CD8-positive, alpha-beta memory T cell (primary cell): ENCODE results near the gene FREM1. TPM values are rescaled to one million over a fixed set of nuclear protein-coding genes. Genes with fewer than 3 reads are reported as not detected.

Experiments used
- CTCF ChIA-PET: fragments of 350-600 bp; sonication (Branson Sonifier 250); formaldehyde crosslinking; loops from one replicate; lab custom pipeline; 2021; ENCODE audit warnings: antibody characterized with exemption; lab: Charles Lee
- POLR2A ChIA-PET: fragments of 350-600 bp; sonication (Branson Sonifier 250); formaldehyde crosslinking; loops from one replicate; lab custom pipeline; 2021; ENCODE audit warnings: antibody characterized with exemption; lab: Charles Lee
- DNase-seq, 5 donors: peaks; one replicate each; pipeline versions ENCODE4 v3.0.0 to v3.0.0-alpha.2; 2020 to 2022; ENCODE audit warnings: mixed read lengths in 1 of 5
- H3K27ac ChIP-seq: one replicate; pipeline ENCODE4 v1.7.0; 2013; ENCODE audit warnings: low read depth, mild to moderate bottlenecking, low read length, moderate library complexity
- H3K27me3 ChIP-seq: 2 replicates; pipeline ENCODE4 v1.7.0; 2013; ENCODE audit warnings: low read length, mild to moderate bottlenecking; ENCODE audit not compliant: insufficient read depth, poor library complexity, severe bottlenecking
- H3K36me3 ChIP-seq: 2 replicates; pipeline ENCODE4 v1.7.0; 2013; ENCODE audit warnings: mild to moderate bottlenecking, low read length, moderate library complexity; ENCODE audit not compliant: insufficient read depth
- H3K4me1 ChIP-seq: 2 replicates; pipeline ENCODE4 v1.7.0; 2013; ENCODE audit warnings: mild to moderate bottlenecking, low read length, moderate library complexity; ENCODE audit not compliant: insufficient read depth
- H3K4me3 ChIP-seq: 2 replicates; pipeline ENCODE4 v1.7.0; 2013; ENCODE audit warnings: mild to moderate bottlenecking, low read length
- H3K9me3 ChIP-seq: 2 replicates; pipeline ENCODE4 v1.7.0; 2013; ENCODE audit warnings: mild to moderate bottlenecking, low read length
- H3K27ac Mint-ChIP-seq, 8 donors: one replicate each; pipeline ENCODE4 v1.8.0; 2020 to 2021; ENCODE audit warnings: mixed read lengths in 8 of 8, mild to moderate bottlenecking in 6 of 8, inconsistent platforms in 3 of 8, moderate library complexity in 3 of 8
- H3K27me3 Mint-ChIP-seq, 2 donors: one replicate each; pipeline ENCODE4 v1.8.0; 2020 to 2021; ENCODE audit warnings: mixed read lengths in 2 of 2, mild to moderate bottlenecking in 1 of 2, moderate library complexity in 1 of 2
- H3K36me3 Mint-ChIP-seq, 3 donors: one replicate each; pipeline ENCODE4 v1.8.0; 2020 to 2021; ENCODE audit warnings: mixed read lengths in 3 of 3, inconsistent platforms in 1 of 3, mild to moderate bottlenecking in 1 of 3
- H3K4me1 Mint-ChIP-seq, 3 donors: one replicate each; pipeline ENCODE4 v1.8.0; 2020 to 2021; ENCODE audit warnings: mixed read lengths in 3 of 3, inconsistent platforms in 1 of 3, mild to moderate bottlenecking in 1 of 3
- H3K4me3 Mint-ChIP-seq, 7 donors: one replicate each; pipeline ENCODE4 v1.8.0; 2020 to 2021; ENCODE audit warnings: mixed read lengths in 7 of 7, mild to moderate bottlenecking in 6 of 7, moderate library complexity in 4 of 7, inconsistent platforms in 2 of 7
- H3K9me3 Mint-ChIP-seq, 5 donors: one replicate each; pipeline ENCODE4 v1.8.0; 2020 to 2022; ENCODE audit warnings: mixed read lengths in 5 of 5, mild to moderate bottlenecking in 3 of 5, moderate library complexity in 2 of 5, inconsistent platforms in 1 of 5
- polyA plus RNA-seq: library from polyadenylated mRNA; unstranded; fragments of 300-500 nt; fragmentation: Illumina TruSeq; gene quantifications from one replicate; pipeline ENCODE4 v1.2.3, GENCODE V29; 2021
- total RNA-seq, 2 experiments: library from RNA; stranded (reverse); gene quantifications; one replicate each; pipeline ENCODE4 v1.2.3, GENCODE V29; 2021

The FREM1 gene
- total and polyA plus RNA-seq, 3 experiments from 2014 or later: not detected

DNA sequence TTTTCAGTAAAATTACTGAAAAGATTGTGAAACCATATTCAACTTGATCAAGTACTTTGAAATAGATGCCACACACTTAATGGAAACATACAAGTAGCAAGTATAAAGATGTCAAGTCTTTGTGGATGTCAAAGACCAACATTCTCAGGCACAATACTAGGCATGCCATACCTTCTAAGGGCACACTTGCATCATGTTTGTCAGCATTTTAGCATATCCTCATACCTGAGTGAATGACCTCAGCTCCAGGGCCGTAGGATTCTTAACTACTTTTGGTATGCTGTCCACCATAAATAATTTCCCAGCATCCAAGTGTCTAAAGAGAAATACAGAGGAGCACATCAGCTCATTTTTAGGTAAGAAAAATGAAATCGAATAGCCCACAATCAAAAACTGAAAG is 86.4 kb downstream of the FREM1 start:
- Mint-ChIP-seq H3K9me3 (peaks cover 0 to 15% (median 0%) of the 10 kb centered on the region in 5 donors), H3K4me1 (no peaks in the 10 kb centered on the region), H3K27ac (no peak overlapping the region), H3K4me3 (no peak overlapping the region), H3K36me3 (no peaks in the 10 kb centered on the region), H3K27me3 (peaks cover 0 to 2% of the 10 kb centered on the region in 2 donors)
- no peaks in the 10 kb centered on the region for H3K4me1 ChIP-seq
- no peak overlapping the region for H3K4me3 ChIP-seq
- H3K9me3 ChIP-seq: no peaks in the 10 kb centered on the region
- H3K27ac ChIP-seq: no peak overlapping the region
- DNase-seq: no peak
- POLR2A ChIA-PET: no interaction called here
- no peaks in the 10 kb centered on the region for H3K27me3 ChIP-seq
- CTCF ChIA-PET: no interaction called here
- H3K36me3 ChIP-seq: no peaks in the 10 kb centered on the region

DNA sequence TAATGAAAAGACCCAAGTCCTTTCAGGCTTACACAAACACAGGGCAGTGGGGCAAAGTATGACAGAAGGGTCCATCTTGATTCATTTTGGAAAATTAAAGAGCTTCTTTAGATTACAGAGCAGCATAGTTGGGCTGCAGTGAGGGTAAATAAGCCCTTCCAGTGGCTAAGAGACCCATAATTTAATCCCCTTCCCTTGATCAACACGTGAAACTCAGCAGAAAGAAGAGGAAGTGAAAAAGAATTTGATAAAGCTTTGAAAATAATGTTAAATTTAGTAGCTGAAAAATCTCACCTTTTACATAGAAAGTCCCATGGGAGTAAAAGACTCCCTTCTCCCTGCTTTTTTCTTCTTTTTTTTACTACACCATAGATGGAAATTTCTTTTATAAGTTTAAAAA is 87.6 kb downstream of the FREM1 start:
- H3K9me3 ChIP-seq: no peaks in the 10 kb centered on the region
- no peak for DNase-seq
- no peaks in the 10 kb centered on the region for H3K4me1 ChIP-seq
- Mint-ChIP-seq H3K4me3 (no peak overlapping the region), H3K36me3 (no peaks in the 10 kb centered on the region), H3K9me3 (peaks cover 0 to 15% (median 0%) of the 10 kb centered on the region in 5 donors), H3K27me3 (peaks cover 0 to 2% of the 10 kb centered on the region in 2 donors), H3K4me1 (no peaks in the 10 kb centered on the region), H3K27ac (no peak overlapping the region)
- no peak overlapping the region for H3K4me3 ChIP-seq
- no peaks in the 10 kb centered on the region for H3K27me3 ChIP-seq
- no peaks in the 10 kb centered on the region for H3K36me3 ChIP-seq
- no peak overlapping the region for H3K27ac ChIP-seq
- ChIA-PET POLR2A (no interaction called here), CTCF (no interaction called here)

DNA sequence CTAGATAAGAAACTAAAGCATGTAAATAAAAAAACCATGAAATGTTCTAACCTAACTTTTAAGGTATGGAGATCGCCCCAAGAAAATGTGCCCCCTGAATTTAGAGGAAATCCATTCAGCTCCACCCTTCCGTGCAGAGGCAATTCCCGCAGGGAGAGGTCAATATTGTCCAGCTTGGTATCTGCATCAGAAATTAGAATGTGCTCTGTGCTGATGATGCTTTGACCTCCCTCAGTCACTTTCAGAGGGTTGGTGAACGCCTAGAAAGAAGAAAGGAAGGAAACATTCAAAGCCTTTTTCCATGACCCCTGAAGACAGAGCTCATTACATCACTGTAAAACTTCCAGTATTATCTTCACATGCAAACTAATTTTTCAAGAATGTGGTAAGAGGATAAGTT is 91.0 kb downstream of the FREM1 start:
- Mint-ChIP-seq H3K36me3 (no peaks in the 10 kb centered on the region), H3K27ac (no peak overlapping the region), H3K9me3 (peaks cover 0 to 15% (median 0%) of the 10 kb centered on the region in 5 donors), H3K4me1 (no peaks in the 10 kb centered on the region), H3K27me3 (peaks cover 0 to under 1% of the 10 kb centered on the region in 2 donors), H3K4me3 (no peak overlapping the region)
- no peaks in the 10 kb centered on the region for H3K36me3 ChIP-seq
- H3K27ac ChIP-seq: no peak overlapping the region
- DNase-seq: no peak
- H3K4me1 ChIP-seq: no peaks in the 10 kb centered on the region
- no peaks in the 10 kb centered on the region for H3K27me3 ChIP-seq
- H3K9me3 ChIP-seq: no peaks in the 10 kb centered on the region
- POLR2A ChIA-PET: no interaction called here
- H3K4me3 ChIP-seq: no peak overlapping the region
- CTCF ChIA-PET: no interaction called here

DNA sequence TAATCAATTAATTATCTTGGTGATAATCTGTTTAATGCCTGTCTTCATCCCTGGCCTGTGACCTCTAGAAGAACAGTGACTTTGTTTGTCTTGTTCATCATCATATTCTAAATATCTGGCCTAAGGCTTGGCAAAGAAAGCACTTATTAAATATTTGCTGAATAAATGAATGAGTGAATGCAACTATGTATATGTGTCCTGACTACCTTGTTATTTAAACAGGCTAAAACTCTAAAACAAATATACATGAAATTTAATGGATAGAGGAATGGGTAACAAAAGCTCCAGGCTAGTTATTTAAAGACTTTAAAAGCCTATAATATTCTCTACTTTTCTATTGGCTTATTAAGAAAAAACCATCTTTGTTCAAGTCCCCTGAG is 96.0 kb downstream of the FREM1 start:
- Mint-ChIP-seq H3K9me3 (peaks cover 0 to 3% (median 0%) of the 10 kb centered on the region in 5 donors), H3K4me3 (no peak overlapping the region), H3K4me1 (no peaks in the 10 kb centered on the region), H3K27me3 (peaks cover 0 to 8% of the 10 kb centered on the region in 2 donors), H3K36me3 (no peaks in the 10 kb centered on the region), H3K27ac (no peak overlapping the region)
- H3K36me3 ChIP-seq: no peaks in the 10 kb centered on the region
- CTCF ChIA-PET: no interaction called here
- H3K9me3 ChIP-seq: no peaks in the 10 kb centered on the region
- H3K27me3 ChIP-seq: no peaks in the 10 kb centered on the region
- H3K27ac ChIP-seq: no peak overlapping the region
- H3K4me1 ChIP-seq: no peaks in the 10 kb centered on the region
- POLR2A ChIA-PET: no interaction called here
- no peak for DNase-seq
- no peak overlapping the region for H3K4me3 ChIP-seq

DNA sequence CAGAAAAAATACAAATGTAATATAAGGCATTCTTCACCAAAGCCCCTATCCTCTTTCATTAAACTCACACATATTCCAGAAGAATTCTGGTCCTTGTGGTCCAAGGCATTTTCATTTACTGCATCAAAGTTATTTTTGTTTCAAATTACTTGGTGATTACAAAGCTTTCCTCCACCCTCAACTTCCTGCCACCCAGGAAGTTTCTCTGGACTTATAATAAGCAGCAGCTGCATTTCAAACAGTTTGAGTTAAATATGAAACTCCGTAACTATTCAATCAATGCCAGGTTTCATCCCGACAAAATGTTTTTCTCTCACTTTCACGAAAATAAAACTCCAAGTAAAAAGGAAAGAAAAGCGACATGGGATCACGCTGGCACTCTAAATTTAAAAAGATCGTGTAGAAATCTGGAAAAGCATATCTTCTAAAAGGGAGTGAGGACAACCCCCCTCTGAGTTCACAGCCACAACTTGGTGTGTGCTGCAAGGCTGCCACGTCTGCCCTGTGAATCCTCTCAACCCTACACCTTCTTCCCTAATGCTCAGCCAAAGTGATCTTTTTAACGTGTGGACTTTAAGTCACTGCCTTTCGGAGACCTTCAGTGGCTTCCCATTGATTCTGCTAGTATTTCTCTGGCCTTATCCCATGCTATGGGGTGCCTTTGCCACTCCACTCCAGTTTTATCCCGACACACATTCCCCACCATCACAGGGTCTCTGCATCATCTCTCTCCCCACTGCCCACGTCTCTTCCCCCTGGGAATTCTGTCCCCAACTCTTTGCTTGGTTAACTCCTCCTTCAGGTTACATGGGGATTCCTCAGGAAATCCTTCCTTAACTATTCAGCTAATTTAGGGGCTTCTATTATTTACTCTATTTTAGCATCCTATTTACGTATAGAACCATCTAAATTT is 96.6 kb downstream of the FREM1 start:
- no peaks in the 10 kb centered on the region for H3K4me1 ChIP-seq
- Mint-ChIP-seq H3K27ac (no peak overlapping the region), H3K9me3 (peaks cover 0 to 3% (median 0%) of the 10 kb centered on the region in 5 donors), H3K36me3 (no peaks in the 10 kb centered on the region), H3K4me1 (no peaks in the 10 kb centered on the region), H3K4me3 (no peak overlapping the region), H3K27me3 (peaks cover 0 to 8% of the 10 kb centered on the region in 2 donors)
- H3K9me3 ChIP-seq: no peaks in the 10 kb centered on the region
- DNase-seq: no peak
- H3K27ac ChIP-seq: no peak overlapping the region
- ChIA-PET POLR2A (no interaction called here), CTCF (interaction anchor here (0.9 kb wide), 1 partner anchor 24 kb away, joined by 3 read pairs; no protein-coding TSS in a partner anchor)
- H3K4me3 ChIP-seq: no peak overlapping the region
- no peaks in the 10 kb centered on the region for H3K36me3 ChIP-seq
- H3K27me3 ChIP-seq: no peaks in the 10 kb centered on the region

- DNase-seq: no peak
- H3K36me3 Mint-ChIP-seq: no peaks in the 10 kb centered on the region
- H3K27me3 ChIP-seq: no peaks in the 10 kb centered on the region
- ChIA-PET CTCF (interaction anchor here (0.9 kb wide), 1 partner anchor 23 kb away, joined by 3 read pairs; no protein-coding TSS in a partner anchor), POLR2A (no interaction called here)
- H3K36me3 ChIP-seq: no peaks in the 10 kb centered on the region
- H3K27ac ChIP-seq: no peak overlapping the region
- H3K4me3 Mint-ChIP-seq: no peak overlapping the region
- peaks cover 0 to 8% of the 10 kb centered on the region in 2 donors for H3K27me3 Mint-ChIP-seq
- H3K9me3 Mint-ChIP-seq: peaks cover 0 to 3% (median 0%) of the 10 kb centered on the region in 5 donors
- no peaks in the 10 kb centered on the region for H3K9me3 ChIP-seq
- no peaks in the 10 kb centered on the region for H3K4me1 ChIP-seq
- no peak overlapping the region for H3K4me3 ChIP-seq
- no peak overlapping the region for H3K27ac Mint-ChIP-seq
- no peaks in the 10 kb centered on the region for H3K4me1 Mint-ChIP-seq
Measured at GRCh38 chr9:14812806-14813205, 97.4 kb downstream of the FREM1 start.

- H3K4me1 ChIP-seq: no peaks in the 10 kb centered on the region
- no peak for DNase-seq
- CTCF ChIA-PET: no interaction called here
- no peaks in the 10 kb centered on the region for H3K9me3 ChIP-seq
- Mint-ChIP-seq H3K9me3 (peaks cover 0 to 3% (median 0%) of the 10 kb centered on the region in 5 donors), H3K36me3 (no peaks in the 10 kb centered on the region), H3K4me3 (no peak overlapping the region), H3K27me3 (peaks cover 0 to 8% of the 10 kb centered on the region in 2 donors), H3K27ac (no peak overlapping the region), H3K4me1 (no peaks in the 10 kb centered on the region)
- POLR2A ChIA-PET: no interaction called here
- no peak overlapping the region for H3K27ac ChIP-seq
- H3K27me3 ChIP-seq: no peaks in the 10 kb centered on the region
- no peak overlapping the region for H3K4me3 ChIP-seq
- no peaks in the 10 kb centered on the region for H3K36me3 ChIP-seq
Measured at GRCh38 chr9:14811844-14812243, 98.4 kb downstream of the FREM1 start.

DNA sequence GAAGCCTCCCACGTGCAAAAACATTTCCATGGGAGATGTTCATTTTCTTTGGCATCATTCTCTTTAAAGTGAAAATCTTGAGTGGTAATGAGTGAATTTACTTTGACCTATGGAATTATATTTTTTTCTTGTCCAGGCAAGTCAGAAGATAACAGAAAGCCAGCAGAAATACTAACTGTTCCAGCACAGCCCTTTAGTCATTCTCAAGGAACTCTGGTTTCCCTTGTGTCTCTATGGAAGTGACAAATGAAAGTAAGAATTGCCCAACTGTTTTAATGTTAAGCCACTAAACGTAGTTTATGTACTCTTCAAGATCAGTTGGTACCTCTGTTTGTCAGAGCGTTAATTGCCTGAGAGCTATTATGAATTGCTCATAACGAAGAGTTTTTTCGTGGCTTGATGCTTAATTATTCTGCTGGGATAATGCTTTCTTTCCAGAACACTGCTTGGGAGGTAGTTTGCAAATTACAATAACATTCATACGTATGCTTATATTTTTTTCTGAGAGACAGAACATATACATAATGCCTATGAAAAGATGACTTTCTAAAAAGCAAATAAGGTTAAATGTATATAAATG is 103.2 kb downstream of the FREM1 start:
- Histone ChIP-seq H3K4me1 (no peaks in the 10 kb centered on the region), H3K27me3 (no peaks in the 10 kb centered on the region), H3K9me3 (no peaks in the 10 kb centered on the region), H3K27ac (no peak overlapping the region), H3K4me3 (no peak overlapping the region), H3K36me3 (no peaks in the 10 kb centered on the region)
- H3K36me3 Mint-ChIP-seq: no peaks in the 10 kb centered on the region
- no peaks in the 10 kb centered on the region for H3K4me1 Mint-ChIP-seq
- no peak overlapping the region for H3K4me3 Mint-ChIP-seq
- CTCF ChIA-PET: no interaction called here
- DNase-seq: no peak
- POLR2A ChIA-PET: no interaction called here
- H3K27ac Mint-ChIP-seq: no peak overlapping the region
- no peaks in the 10 kb centered on the region for H3K9me3 Mint-ChIP-seq
- H3K27me3 Mint-ChIP-seq: no peaks in the 10 kb centered on the region
